Naive thymus-derived CD4-positive, alpha-beta T cell (primary cell): ENCODE measurements around the gene FAM131B. TPM values are rescaled to one million over a fixed set of nuclear protein-coding genes. Genes with fewer than 3 reads are reported as not detected.
A peak's percentile ranks its signal among the peaks of the same experiment; 100 is the strongest.

ENCODE experiments used
- ATAC-seq: fragments of 150-1000 bp; cut with Tn5 transposase; 2 replicates; pipeline ENCODE4 v1.10.0; 2021; ENCODE audit warnings: mild to moderate bottlenecking, moderate library complexity
- CTCF ChIA-PET: fragments of 350-600 bp; sonication (Branson Sonifier 250); formaldehyde crosslinking; loops from one replicate; lab custom pipeline; 2021; ENCODE audit warnings: antibody characterized with exemption; lab: Charles Lee
- POLR2A ChIA-PET: fragments of 350-600 bp; sonication (Branson Sonifier 250); formaldehyde crosslinking; loops from one replicate; lab custom pipeline; 2021; ENCODE audit warnings: antibody characterized with exemption, inconsistent platforms; lab: Charles Lee
- DNase-seq, 9 donors: peaks; one replicate each; pipeline versions ENCODE4 v3.0.0 to v3.0.0-alpha.2; 2020 to 2022; ENCODE audit warnings: mixed read lengths in 1 of 9
- H3K27ac ChIP-seq: one replicate; pipeline ENCODE4 v1.7.0; 2013; ENCODE audit warnings: mild to moderate bottlenecking, low read depth, low read length, moderate library complexity
- H3K27me3 ChIP-seq, 2 donors: one replicate each; pipeline ENCODE4 v1.7.0; 2013; ENCODE audit warnings: low read length in 2 of 2, mild to moderate bottlenecking in 2 of 2, moderate library complexity in 2 of 2; ENCODE audit not compliant: control insufficient read depth in 2 of 2, insufficient read depth in 2 of 2
- H3K36me3 ChIP-seq, 3 experiments: 1 replicate in 2 of 3; 2 replicates in 1 of 3; pipeline ENCODE4 v1.7.0; 2013; ENCODE audit warnings: low read length in 3 of 3, mild to moderate bottlenecking in 3 of 3, moderate library complexity in 1 of 3; ENCODE audit not compliant: insufficient read depth in 3 of 3, control insufficient read depth in 2 of 3
- H3K4me1 ChIP-seq, 2 donors: one replicate each; pipeline ENCODE4 v1.7.0; 2013; ENCODE audit warnings: low read length in 2 of 2, mild to moderate bottlenecking in 2 of 2, moderate library complexity in 1 of 2; ENCODE audit not compliant: control insufficient read depth in 2 of 2, insufficient read depth in 2 of 2
- H3K4me3 ChIP-seq: 2 replicates; pipeline ENCODE4 v1.7.0; 2013; ENCODE audit warnings: mild to moderate bottlenecking, low read length
- H3K9me3 ChIP-seq, 3 experiments: 1 replicate in 2 of 3; 2 replicates in 1 of 3; pipeline ENCODE4 v1.7.0; 2013; ENCODE audit warnings: low read length in 3 of 3; ENCODE audit not compliant: control insufficient read depth in 2 of 3
- H3K27ac Mint-ChIP-seq, 9 donors: one replicate each; pipeline ENCODE4 v1.8.0; 2020 to 2022; ENCODE audit warnings: mixed read lengths in 9 of 9, mild to moderate bottlenecking in 8 of 9, moderate library complexity in 5 of 9, inconsistent platforms in 2 of 9
- H3K27me3 Mint-ChIP-seq, 5 donors: one replicate each; pipeline ENCODE4 v1.8.0; 2021 to 2022; ENCODE audit warnings: mixed read lengths in 5 of 5, mild to moderate bottlenecking in 1 of 5
- H3K36me3 Mint-ChIP-seq, 5 donors: one replicate each; pipeline ENCODE4 v1.8.0; 2020 to 2022; ENCODE audit warnings: mixed read lengths in 5 of 5, mild to moderate bottlenecking in 3 of 5, inconsistent platforms in 1 of 5
- H3K4me1 Mint-ChIP-seq, 7 donors: one replicate each; pipeline ENCODE4 v1.8.0; 2020 to 2022; ENCODE audit warnings: mixed read lengths in 7 of 7, mild to moderate bottlenecking in 3 of 7, inconsistent platforms in 1 of 7
- H3K4me3 Mint-ChIP-seq, 10 donors: one replicate each; pipeline ENCODE4 v1.8.0; 2020 to 2022; ENCODE audit warnings: mild to moderate bottlenecking in 10 of 10, mixed read lengths in 10 of 10, moderate library complexity in 6 of 10, inconsistent platforms in 2 of 10
- H3K9me3 Mint-ChIP-seq, 11 donors: one replicate each; pipeline ENCODE4 v1.8.0; 2020 to 2022; ENCODE audit warnings: mixed read lengths in 11 of 11, mild to moderate bottlenecking in 4 of 11, inconsistent platforms in 1 of 11, moderate library complexity in 1 of 11
- intact Hi-C, 2 donors: fragments of 100-400 bp; cut with micrococcal nuclease; formaldehyde crosslinking; loops; one replicate each; pipeline ENCODE4 v1.15.1; 2023
- polyA plus RNA-seq, 2 donors: library from polyadenylated mRNA; unstranded; fragments of 300-500 nt; fragmentation: Illumina TruSeq; gene quantifications; one replicate each; pipeline ENCODE4 v1.2.3, GENCODE V29; 2021
- total RNA-seq, 6 experiments: library from RNA in 5 of 6; stranded (reverse) in 5 of 6; gene quantifications; 1 replicate in 5 of 6; 2 replicates in 1 of 6; pipeline ENCODE4 v1.2.3 and lab custom pipeline; 2021 to 2026

Gene FAM131B
- total and polyA plus RNA-seq, 7 experiments from 2014 or later = 0.19 to 1.4 (median 0.53) TPM; not detected in 4

GRCh38 chr7:143389316-143390103 is 27.0 kb upstream of the FAM131B start:
- no peak overlapping the region for H3K4me3 ChIP-seq
- H3K27ac Mint-ChIP-seq = peak overlapping the region in 8 of 9 donors; percentile 48 to 90 (median 76)
- intact Hi-C loops = loop anchor here in 1 of 2 donors (10.0 kb wide), 1 partner anchor 1445 kb away; the partner anchor contains the start of gene TPK1
- POLR2A ChIA-PET = interaction anchor here (0.6 to 3.8 kb wide), 3 partner anchors 10 to 1071 kb away, joined by 3 to 14 read pairs (median 4); no protein-coding TSS in a partner anchor
- H3K4me1 ChIP-seq = peaks cover 19 to 21% of the 10 kb centered on the region in 2 donors
- H3K27me3 ChIP-seq = no peaks in the 10 kb centered on the region
- peaks cover 0 to 16% (median 14%) of the 10 kb centered on the region in 7 donors for H3K4me1 Mint-ChIP-seq
- DNase-seq = no peak
- H3K9me3 ChIP-seq = no peaks in the 10 kb centered on the region
- no peaks in the 10 kb centered on the region for H3K27me3 Mint-ChIP-seq
- H3K36me3 ChIP-seq = peaks cover 0 to 76% (median 3%) of the 10 kb centered on the region in 3 experiments
- H3K27ac ChIP-seq = peak overlapping the region; percentile 3
- no peak overlapping the region for H3K4me3 Mint-ChIP-seq
- CTCF ChIA-PET = interaction anchor here (1.1 kb wide), 2 partner anchors 20 to 29 kb away, joined by 3 to 5 read pairs; partner anchors contain the start of gene EPHA1
- H3K36me3 Mint-ChIP-seq = peaks cover 0 to 22% (median 4%) of the 10 kb centered on the region in 5 donors
- no peaks in the 10 kb centered on the region for H3K9me3 Mint-ChIP-seq
- ATAC-seq = no peak

GRCh38 chr7:143388491-143389101 is 26.1 kb upstream of the FAM131B start:
- Histone ChIP-seq H3K36me3 (peaks cover 0 to 69% (median under 1%) of the 10 kb centered on the region in 3 experiments), H3K27me3 (no peaks in the 10 kb centered on the region), H3K4me3 (no peak overlapping the region), H3K4me1 (peaks cover 25 to 27% of the 10 kb centered on the region in 2 donors), H3K27ac (peak overlapping the region; percentile 16), H3K9me3 (no peaks in the 10 kb centered on the region)
- ChIA-PET CTCF (interaction anchor here (1.1 to 1.3 kb wide), 3 partner anchors 21 to 30 kb away, joined by 3 to 5 read pairs (median 5); partner anchors contain the start of gene EPHA1), POLR2A (interaction anchor here (0.6 to 3.8 kb wide), 4 partner anchors 9 to 1070 kb away, joined by 3 to 14 read pairs (median 4); no protein-coding TSS in a partner anchor)
- Mint-ChIP-seq H3K27me3 (no peaks in the 10 kb centered on the region), H3K27ac (peak overlapping the region in 4 of 9 donors; percentile 48 to 74 (median 58)), H3K36me3 (peaks cover 0 to 16% (median 4%) of the 10 kb centered on the region in 5 donors), H3K4me1 (peaks cover 0 to 14% (median 10%) of the 10 kb centered on the region in 7 donors), H3K9me3 (no peaks in the 10 kb centered on the region), H3K4me3 (no peak overlapping the region)
- intact Hi-C loops = loop anchor here in 1 of 2 donors (10.0 kb wide), 1 partner anchor 1446 kb away; the partner anchor contains the start of gene TPK1
- DNase-seq = no peak
- ATAC-seq = no peak

GRCh38 chr7:143388051-143388450 is 25.5 kb upstream of the FAM131B start:
- Histone ChIP-seq H3K4me3 (no peak overlapping the region), H3K36me3 (peaks cover 0 to 63% (median 0%) of the 10 kb centered on the region in 3 experiments), H3K27me3 (no peaks in the 10 kb centered on the region), H3K4me1 (peaks cover 25 to 28% of the 10 kb centered on the region in 2 donors), H3K27ac (no peak overlapping the region), H3K9me3 (no peaks in the 10 kb centered on the region)
- Mint-ChIP-seq H3K4me1 (peaks cover 0 to 14% (median 11%) of the 10 kb centered on the region in 7 donors), H3K27me3 (no peaks in the 10 kb centered on the region), H3K4me3 (no peak overlapping the region), H3K9me3 (no peaks in the 10 kb centered on the region), H3K36me3 (peaks cover 0 to 14% (median 4%) of the 10 kb centered on the region in 5 donors), H3K27ac (peak overlapping the region in 4 of 9 donors; percentile 5 to 68 (median 34))
- POLR2A ChIA-PET = interaction anchor here (0.9 to 3.8 kb wide), 3 partner anchors 9 to 19 kb away, joined by 3 to 14 read pairs (median 4); no protein-coding TSS in a partner anchor
- ATAC-seq = no peak
- CTCF ChIA-PET = interaction anchor here (1.3 kb wide), 1 partner anchor 29 kb away, joined by 5 read pairs; no protein-coding TSS in a partner anchor
- DNase-seq = no peak
- intact Hi-C loops = loop anchor here in 1 of 2 donors (10.0 kb wide), 1 partner anchor 1447 kb away; the partner anchor contains the start of gene TPK1

- Histone ChIP-seq H3K9me3 (no peaks in the 10 kb centered on the region), H3K27me3 (no peaks in the 10 kb centered on the region), H3K36me3 (peaks cover 0 to 56% (median 0%) of the 10 kb centered on the region in 3 experiments), H3K4me3 (no peak overlapping the region), H3K27ac (peak overlapping the region; percentile 59), H3K4me1 (peaks cover 31 to 35% of the 10 kb centered on the region in 2 donors)
- H3K9me3 Mint-ChIP-seq = no peaks in the 10 kb centered on the region
- DNase-seq = no peak
- no peak overlapping the region for H3K4me3 Mint-ChIP-seq
- peaks cover 0 to 14% (median 12%) of the 10 kb centered on the region in 7 donors for H3K4me1 Mint-ChIP-seq
- CTCF ChIA-PET = interaction anchor here (1.3 kb wide), 1 partner anchor 30 kb away, joined by 5 read pairs; no protein-coding TSS in a partner anchor
- peaks cover 0 to 10% (median 4%) of the 10 kb centered on the region in 5 donors for H3K36me3 Mint-ChIP-seq
- intact Hi-C loops = loop anchor here in 1 of 2 donors (10.0 kb wide), 1 partner anchor 1447 kb away; the partner anchor contains the start of gene TPK1
- POLR2A ChIA-PET = interaction anchor here (3.8 kb wide), 1 partner anchor 20 kb away, joined by 14 read pairs; no protein-coding TSS in a partner anchor
- H3K27ac Mint-ChIP-seq = peak overlapping the region in 3 of 9 donors; percentile 5 to 35 (median 32)
- no peaks in the 10 kb centered on the region for H3K27me3 Mint-ChIP-seq
- no peak for ATAC-seq
Observed at GRCh38 chr7:143387156-143387975, 24.9 kb upstream of the FAM131B start.

GRCh38 chr7:143385891-143386781 is 23.6 kb upstream of the FAM131B start:
- ATAC-seq = peak; percentile 64
- ChIA-PET POLR2A (interaction anchor here (0.6 to 15.0 kb wide), 5 partner anchors 11 to 588 kb away, joined by 3 to 223 read pairs (median 3); partner anchors contain the start of genes EPHA1 and FAM131B), CTCF (interaction anchor here (1.0 to 4.3 kb wide), 2 partner anchors 21 to 145 kb away, joined by 7 to 40 read pairs; partner anchors contain the start of gene EPHA1)
- peak in 5 of 9 donors; percentile 36 to 58 (median 51) for DNase-seq
- Mint-ChIP-seq H3K9me3 (no peaks in the 10 kb centered on the region), H3K36me3 (peaks cover 0 to 10% (median 4%) of the 10 kb centered on the region in 5 donors), H3K4me3 (no peak overlapping the region), H3K27me3 (no peaks in the 10 kb centered on the region), H3K4me1 (peaks cover 0 to 14% (median 12%) of the 10 kb centered on the region in 7 donors), H3K27ac (no peak overlapping the region)
- no peaks in the 10 kb centered on the region for H3K9me3 ChIP-seq
- intact Hi-C loops = loop anchor here (1.0 to 10.0 kb wide), 2 partner anchors 21 to 1449 kb away; partner anchors contain the start of gene TPK1 (in 1 of the 2)
- peak overlapping the region; percentile 59 for H3K27ac ChIP-seq
- H3K4me3 ChIP-seq = peak overlapping the region; percentile 51
- H3K4me1 ChIP-seq = peaks cover 37 to 38% of the 10 kb centered on the region in 2 donors
- no peaks in the 10 kb centered on the region for H3K27me3 ChIP-seq
- peaks cover 0 to 44% (median 0%) of the 10 kb centered on the region in 3 experiments for H3K36me3 ChIP-seq
